Mesenchymal stem cell (in vitro differentiated cells and primary cell): Measurements from ENCODE around the gene TRIM28.
"Not testable (repeated sequence)": the region's sequence is repeated elsewhere in the genome, so short reads cannot be mapped to it uniquely, and the experiment has no call there.

Source experiments
- DNase-seq: peaks from one replicate; pipeline ENCODE4 v3.0.0-alpha.2; 2013
- H2AFZ ChIP-seq: one replicate; pipeline ENCODE4 v1.6.1; 2013; ENCODE audit warnings: low read depth, mild to moderate bottlenecking, control low read depth, inconsistent platforms, low read length, moderate library complexity
- H2AK5ac ChIP-seq: 2 replicates; pipeline ENCODE4 v1.6.1; 2013; ENCODE audit warnings: low read length, moderate library complexity, mild to moderate bottlenecking, inconsistent platforms; ENCODE audit not compliant: severe bottlenecking
- H2BK120ac ChIP-seq: one replicate; pipeline ENCODE4 v1.6.1; 2013; ENCODE audit warnings: low read depth, mild to moderate bottlenecking, inconsistent platforms, low read length, moderate library complexity
- H2BK12ac ChIP-seq, 2 experiments: one replicate each; pipeline ENCODE4 v1.6.1; 2013; ENCODE audit warnings: inconsistent platforms in 2 of 2, low read length in 2 of 2, mild to moderate bottlenecking in 2 of 2, moderate library complexity in 2 of 2, control low read depth in 1 of 2
- H2BK15ac ChIP-seq: one replicate; pipeline ENCODE4 v1.6.1; 2013; ENCODE audit warnings: mild to moderate bottlenecking, low read depth, inconsistent platforms; ENCODE audit not compliant: poor library complexity, severe bottlenecking
- H2BK5ac ChIP-seq: 2 replicates; pipeline ENCODE4 v1.6.1; 2013; ENCODE audit warnings: low read depth, mild to moderate bottlenecking, low read length, control low read depth, inconsistent platforms; ENCODE audit not compliant: poor library complexity, severe bottlenecking
- H3K14ac ChIP-seq, 2 experiments: one replicate each; pipeline ENCODE4 v1.6.1; 2013; ENCODE audit warnings: inconsistent platforms in 2 of 2, low read length in 2 of 2, control low read depth in 1 of 2, mild to moderate bottlenecking in 1 of 2, moderate library complexity in 1 of 2
- H3K18ac ChIP-seq, 2 experiments: one replicate each; pipeline ENCODE4 v1.6.1; 2013; ENCODE audit warnings: inconsistent platforms in 2 of 2, low read length in 2 of 2, control low read depth in 1 of 2, low read depth in 1 of 2, mild to moderate bottlenecking in 1 of 2
- H3K23ac ChIP-seq, 2 experiments: one replicate each; pipeline ENCODE4 v1.6.1; 2013; ENCODE audit warnings: inconsistent platforms in 2 of 2, low read length in 2 of 2, mild to moderate bottlenecking in 2 of 2, moderate library complexity in 2 of 2, control low read depth in 1 of 2
- H3K27ac ChIP-seq: 2 replicates; pipeline ENCODE4 v1.5.1; 2013; ENCODE audit warnings: mild to moderate bottlenecking, moderate library complexity, low read length, control low read depth, inconsistent platforms; ENCODE audit not compliant: poor library complexity, severe bottlenecking
- H3K27me3 ChIP-seq, 2 experiments: 2 replicates each; pipeline versions ENCODE4 v1.6.1 to v1.7.0; 2013; ENCODE audit warnings: low read length in 2 of 2, mild to moderate bottlenecking in 2 of 2, moderate library complexity in 2 of 2, control low read depth in 1 of 2, inconsistent platforms in 1 of 2; ENCODE audit not compliant: control insufficient read depth in 1 of 2, insufficient read depth in 1 of 2
- H3K36me3 ChIP-seq, 2 experiments: 2 replicates each; pipeline versions ENCODE4 v1.6.1 to v1.7.0; 2013; ENCODE audit warnings: low read length in 2 of 2, control low read depth in 1 of 2, inconsistent platforms in 1 of 2, low read depth in 1 of 2, mild to moderate bottlenecking in 1 of 2; ENCODE audit not compliant: insufficient read depth in 2 of 2, control insufficient read depth in 1 of 2
- H3K4ac ChIP-seq, 2 experiments: one replicate each; pipeline ENCODE4 v1.6.1; 2013; ENCODE audit warnings: inconsistent platforms in 2 of 2, low read length in 2 of 2, mild to moderate bottlenecking in 2 of 2, moderate library complexity in 2 of 2, control low read depth in 1 of 2, low read depth in 1 of 2
- H3K4me1 ChIP-seq: 2 replicates; pipeline ENCODE4 v1.6.1; 2013; ENCODE audit warnings: low read depth, low read length, control low read depth; ENCODE audit not compliant: control insufficient read depth, insufficient read depth
- H3K4me2 ChIP-seq: 2 replicates; pipeline ENCODE4 v1.6.1; 2013; ENCODE audit warnings: low read length, mild to moderate bottlenecking, inconsistent platforms; ENCODE audit not compliant: poor library complexity, severe bottlenecking
- H3K4me3 ChIP-seq, 2 experiments: 2 replicates each; pipeline versions ENCODE4 v1.5.1 to v1.7.0; 2013; ENCODE audit warnings: low read length in 2 of 2, mild to moderate bottlenecking in 2 of 2, control low read depth in 1 of 2, low read depth in 1 of 2; ENCODE audit not compliant: insufficient read depth in 1 of 2
- H3K79me1 ChIP-seq: replicated peaks from 2 replicates; pipeline ENCODE4 v1.6.1; 2013; ENCODE audit warnings: mild to moderate bottlenecking, control low read depth, low read length, inconsistent platforms; ENCODE audit not compliant: poor library complexity, severe bottlenecking
- H3K9ac ChIP-seq: 2 replicates; pipeline ENCODE4 v1.7.0; 2013; ENCODE audit warnings: mild to moderate bottlenecking, low read length, moderate library complexity
- H3K9me3 ChIP-seq: 2 replicates; pipeline ENCODE4 v1.7.0; 2013; ENCODE audit warnings: mild to moderate bottlenecking, low read length; ENCODE audit not compliant: control insufficient read depth
- H4K8ac ChIP-seq: one replicate; pipeline ENCODE4 v1.6.1; 2013; ENCODE audit warnings: inconsistent platforms, mild to moderate bottlenecking, low read length, moderate library complexity
- H4K91ac ChIP-seq: one replicate; pipeline ENCODE4 v1.6.1; 2013; ENCODE audit warnings: mild to moderate bottlenecking, low read length, inconsistent platforms
- WGBS: methylation state at CpG from one replicate; pipeline ENCODE4 v1.1.7; 2013; ENCODE audit warnings: mixed read lengths; 5-methylcytosine and 5-hydroxymethylcytosine counted together

Gene TRIM28

DNA sequence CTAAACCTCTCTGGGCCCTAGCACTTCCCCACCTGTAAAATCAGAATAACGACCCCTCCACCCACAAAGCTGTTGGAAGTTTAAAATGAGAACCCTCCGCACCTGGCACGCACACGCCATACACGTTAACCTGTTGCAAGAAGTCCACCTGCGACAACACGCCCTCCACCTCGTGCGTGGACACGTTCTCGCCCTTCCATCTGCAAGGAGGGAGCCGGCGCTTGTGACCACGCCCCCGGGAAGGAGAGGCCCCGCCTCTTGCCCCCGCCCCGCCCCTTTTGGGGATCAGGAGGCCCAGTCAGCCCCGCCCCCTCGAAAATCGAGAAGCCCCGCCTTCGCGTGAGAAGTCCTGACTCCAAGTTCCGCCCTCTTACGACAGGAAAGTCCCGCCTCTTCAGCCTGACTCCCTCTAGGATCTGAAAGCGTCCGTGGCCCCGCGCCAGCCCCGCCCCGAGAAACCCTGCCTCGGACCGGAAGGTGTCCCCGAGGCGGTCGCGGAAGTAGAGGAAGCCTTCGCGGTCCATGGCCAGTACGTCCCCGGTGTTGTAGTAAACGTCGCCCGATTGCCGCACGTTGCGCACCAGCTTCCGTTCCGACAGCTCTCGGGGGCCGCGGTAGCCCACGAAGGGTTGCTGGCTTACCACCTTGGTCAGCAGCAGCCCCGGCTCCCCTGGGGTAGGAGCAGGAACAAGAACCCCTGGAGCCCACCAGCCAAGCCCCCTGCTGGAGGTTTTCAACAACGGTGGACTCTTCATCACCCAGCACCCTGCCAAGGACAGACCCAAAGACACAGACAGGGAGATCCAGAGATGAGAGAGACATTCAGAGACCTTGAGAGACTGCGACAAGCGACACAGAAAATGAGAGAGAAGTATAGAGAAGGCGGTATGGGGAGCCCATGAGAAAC lies 44.6 kb upstream of the TRIM28 start:
- Histone ChIP-seq H2BK5ac (no peak overlapping the region), H3K4ac (peak overlapping the region; percentile 47 to 59), H2BK120ac (peak overlapping the region; percentile 42), H2BK12ac (no peak overlapping the region), H2AFZ (peak overlapping the region; percentile 36), H3K79me1 (peaks cover 17% of the 10 kb centered on the region), H3K4me1 (peaks cover 15% of the 10 kb centered on the region), H3K4me2 (peak overlapping the region; percentile 77), H3K27me3 (no peaks in the 10 kb centered on the region), H2BK15ac (peak overlapping the region; percentile 77), H3K36me3 (peaks cover 0 to 3% of the 10 kb centered on the region in 2 experiments), H4K8ac (peak overlapping the region; percentile 96), H3K23ac (no peak overlapping the region), H2AK5ac (no peak overlapping the region), H4K91ac (peak overlapping the region; percentile 88), H3K14ac (no peak overlapping the region), H3K9me3 (no peaks in the 10 kb centered on the region), H3K18ac (peak overlapping the region; percentile 73 to 82), H3K4me3 (peak overlapping the region; percentile 56 to 85), H3K27ac (peak overlapping the region; percentile 36), H3K9ac (peak overlapping the region; percentile 89)
- DNase-seq, result peak; percentile 99
- 2% methylated on average over 57 of the region's 60 CpGs for WGBS

DNA sequence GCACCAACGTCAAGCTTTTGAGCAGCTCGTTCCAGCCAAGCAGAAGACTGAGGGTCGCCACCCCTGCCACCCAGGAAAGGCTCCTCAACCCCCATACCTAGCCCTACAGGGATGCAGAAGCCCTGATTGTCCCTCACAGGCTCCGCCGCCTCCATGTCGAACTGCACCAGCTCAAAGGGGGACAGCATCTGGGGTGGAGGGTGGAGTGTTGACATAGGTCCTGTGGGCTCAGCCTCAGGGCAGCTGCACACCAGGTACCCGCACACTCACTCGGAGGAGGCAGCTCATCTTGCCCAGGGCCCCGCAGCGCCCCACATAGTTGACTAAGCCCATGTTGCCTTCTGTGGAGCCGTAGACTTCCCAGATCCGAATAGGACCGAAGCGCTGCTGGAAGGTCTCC lies 43.6 kb upstream of the TRIM28 start:
- Histone ChIP-seq H4K8ac (peak overlapping the region; percentile 65), H3K4me1 (peaks cover 15% of the 10 kb centered on the region), H2BK120ac (no peak overlapping the region), H3K27ac (no peak overlapping the region), H3K4ac (no peak overlapping the region), H2AK5ac (no peak overlapping the region), H3K27me3 (no peaks in the 10 kb centered on the region), H3K4me2 (peak overlapping the region; percentile 69), H3K36me3 (peaks cover 0 to 3% of the 10 kb centered on the region in 2 experiments), H2BK15ac (peak overlapping the region; percentile 56), H3K9me3 (no peaks in the 10 kb centered on the region), H4K91ac (peak overlapping the region; percentile 75), H3K9ac (peak overlapping the region; percentile 89), H3K14ac (no peak overlapping the region), H3K18ac (no peak overlapping the region), H3K4me3 (peak overlapping the region; percentile 0 to 85), H2BK12ac (no peak overlapping the region), H3K79me1 (peaks cover 16% of the 10 kb centered on the region), H2BK5ac (no peak overlapping the region), H3K23ac (no peak overlapping the region), H2AFZ (no peak overlapping the region)
- 97% methylated on average over 14 of the region's 14 CpGs for WGBS
- DNase-seq, result no peak

DNA sequence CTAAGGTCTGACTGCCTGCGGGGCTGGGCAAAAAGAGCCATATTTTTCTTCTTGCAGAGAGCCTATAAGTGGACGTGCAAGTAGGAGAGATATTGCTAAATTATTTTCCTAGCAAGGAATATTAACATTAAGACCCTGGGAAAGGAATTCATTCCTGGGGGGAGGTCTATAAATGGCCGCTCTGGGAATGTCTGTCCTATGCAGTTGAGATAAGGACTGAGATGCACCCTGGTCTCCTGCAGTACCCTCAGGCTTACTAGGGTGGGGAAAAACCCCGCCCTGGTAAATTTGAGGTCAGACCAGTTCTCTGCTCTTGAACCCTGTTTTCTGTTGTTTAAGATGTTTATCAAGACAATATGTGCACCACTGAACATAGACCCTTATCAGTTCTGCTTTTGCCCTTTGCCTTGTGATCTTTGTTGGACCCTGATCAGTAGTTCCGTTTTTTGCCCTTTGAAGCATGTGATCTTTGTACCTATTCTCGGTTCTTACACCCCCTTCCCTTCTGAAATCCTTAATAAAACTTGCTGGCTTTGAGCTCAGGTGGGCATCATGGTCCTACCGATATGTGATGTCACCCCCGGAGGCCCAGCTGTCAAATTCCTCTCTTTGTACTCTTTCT lies 36.2 kb upstream of the TRIM28 start:
- H3K79me1 ChIP-seq, H3K18ac ChIP-seq, H3K27me3 ChIP-seq, H2BK12ac ChIP-seq, H3K4me2 ChIP-seq, H3K9me3 ChIP-seq, H3K14ac ChIP-seq, H4K8ac ChIP-seq, H3K4me1 ChIP-seq, H3K23ac ChIP-seq, DNase-seq, H3K27ac ChIP-seq, H4K91ac ChIP-seq, H2BK5ac ChIP-seq, H2AK5ac ChIP-seq, H2BK120ac ChIP-seq, H3K9ac ChIP-seq, H2AFZ ChIP-seq, H3K4me3 ChIP-seq, H2BK15ac ChIP-seq, H3K4ac ChIP-seq: not testable (repeated sequence)
- 81% methylated on average over 6 of the region's 8 CpGs for WGBS
- H3K36me3 ChIP-seq, result peaks cover 6 to 23% of the 10 kb centered on the region in 2 experiments

DNA sequence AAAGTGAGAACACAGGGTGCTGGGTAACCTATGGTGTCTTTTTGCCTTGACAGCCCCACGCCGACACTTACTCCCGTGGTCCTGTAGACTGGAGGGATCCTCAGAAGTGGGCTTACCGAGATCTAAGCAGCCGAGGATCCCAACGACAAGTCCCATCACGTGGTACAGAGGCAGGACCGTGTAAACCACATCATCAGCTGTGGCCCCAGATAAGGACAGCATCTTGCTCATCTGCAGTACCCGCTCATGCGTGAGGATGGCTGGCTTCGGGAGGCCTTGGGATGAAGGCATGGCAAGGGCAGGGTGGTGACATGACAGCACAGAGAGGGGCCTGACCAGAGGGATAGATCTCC lies 34.2 kb upstream of the TRIM28 start:
- no peak overlapping the region for H2AFZ ChIP-seq
- no peaks in the 10 kb centered on the region for H3K9me3 ChIP-seq
- H3K4me1 ChIP-seq, result peaks cover 7% of the 10 kb centered on the region
- H4K8ac ChIP-seq, result peak overlapping the region; percentile 55
- H3K9ac ChIP-seq, result no peak overlapping the region
- H2BK120ac ChIP-seq, result no peak overlapping the region
- no peak overlapping the region for H3K4me3 ChIP-seq
- no peak overlapping the region for H3K18ac ChIP-seq
- H2AK5ac ChIP-seq, result no peak overlapping the region
- H3K79me1 ChIP-seq, result peaks cover 20% of the 10 kb centered on the region
- DNase-seq, result no peak
- no peak overlapping the region for H2BK5ac ChIP-seq
- no peak overlapping the region for H2BK12ac ChIP-seq
- H3K4ac ChIP-seq, result no peak overlapping the region
- H2BK15ac ChIP-seq, result no peak overlapping the region
- H3K14ac ChIP-seq, result no peak overlapping the region
- H4K91ac ChIP-seq, result no peak overlapping the region
- 93% methylated on average over 11 of the region's 11 CpGs for WGBS
- no peak overlapping the region for H3K4me2 ChIP-seq
- H3K36me3 ChIP-seq, result peaks cover 6 to 43% of the 10 kb centered on the region in 2 experiments
- no peak overlapping the region for H3K23ac ChIP-seq
- H3K27me3 ChIP-seq, result no peaks in the 10 kb centered on the region
- H3K27ac ChIP-seq, result no peak overlapping the region
